Fibroblast of lung (primary cell): ENCODE results near the gene C9orf153.

Experiments used
- EZH2 ChIP-seq: IDR thresholded peaks from 2 replicates; pipeline ENCODE4 v1.5.1; 2012; ENCODE audit warnings: low read length, control low read depth, mild to moderate bottlenecking; ENCODE audit errors: missing control alignments
- TF ChIP-seq, protein P1 (sequence below), 2 donors: IDR thresholded peaks in 1 of 2; conservative IDR thresholded peaks in 1 of 2; 1 replicate in 1 of 2; 2 replicates in 1 of 2; pipeline ENCODE4 v1.5.1; 2011 to 2012; ENCODE audit warnings: low read length in 2 of 2, control low read depth in 1 of 2, inconsistent platforms in 1 of 2, low read depth in 1 of 2, mild to moderate bottlenecking in 1 of 2

DNA sequence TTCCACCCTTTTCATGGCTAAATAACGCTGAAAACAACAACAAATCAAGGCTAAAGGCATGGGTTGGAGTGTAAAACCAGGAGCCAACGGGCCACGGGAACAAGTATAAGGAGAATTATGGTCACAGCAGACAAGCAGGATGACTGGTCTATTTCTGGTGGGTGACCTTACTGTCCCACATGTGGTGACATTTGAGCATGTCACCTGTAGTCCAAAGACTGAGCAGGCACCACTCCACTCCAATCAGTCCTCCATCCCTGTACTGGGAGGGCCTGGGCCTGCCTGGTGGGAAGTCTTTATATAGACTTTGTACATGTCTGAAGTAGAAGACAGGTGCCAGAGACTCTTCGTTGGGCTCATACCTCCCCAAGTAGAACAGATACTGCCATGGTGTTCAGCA lies 36.8 kb downstream of the C9orf153 start:
- TF ChIP-seq, protein P1, sequence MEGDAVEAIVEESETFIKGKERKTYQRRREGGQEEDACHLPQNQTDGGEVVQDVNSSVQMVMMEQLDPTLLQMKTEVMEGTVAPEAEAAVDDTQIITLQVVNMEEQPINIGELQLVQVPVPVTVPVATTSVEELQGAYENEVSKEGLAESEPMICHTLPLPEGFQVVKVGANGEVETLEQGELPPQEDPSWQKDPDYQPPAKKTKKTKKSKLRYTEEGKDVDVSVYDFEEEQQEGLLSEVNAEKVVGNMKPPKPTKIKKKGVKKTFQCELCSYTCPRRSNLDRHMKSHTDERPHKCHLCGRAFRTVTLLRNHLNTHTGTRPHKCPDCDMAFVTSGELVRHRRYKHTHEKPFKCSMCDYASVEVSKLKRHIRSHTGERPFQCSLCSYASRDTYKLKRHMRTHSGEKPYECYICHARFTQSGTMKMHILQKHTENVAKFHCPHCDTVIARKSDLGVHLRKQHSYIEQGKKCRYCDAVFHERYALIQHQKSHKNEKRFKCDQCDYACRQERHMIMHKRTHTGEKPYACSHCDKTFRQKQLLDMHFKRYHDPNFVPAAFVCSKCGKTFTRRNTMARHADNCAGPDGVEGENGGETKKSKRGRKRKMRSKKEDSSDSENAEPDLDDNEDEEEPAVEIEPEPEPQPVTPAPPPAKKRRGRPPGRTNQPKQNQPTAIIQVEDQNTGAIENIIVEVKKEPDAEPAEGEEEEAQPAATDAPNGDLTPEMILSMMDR (conservative IDR thresholded peaks at IDR 0.05 in 1 of 2, IDR thresholded peaks at IDR 0.05 in 1 of 2; ENCODE audit: low read depth in 1 of 2, low read length in 2 of 2), result no peak
- TF ChIP-seq EZH2, result no peak
